Parathyroid adenoma (tissue), 2 donors: ENCODE results near the gene C1orf198.

Experiments used
- H2AFZ ChIP-seq: fragments of 300-600 bp; sonication (generic); one replicate; pipeline ENCODE4 v1.7.0; 2017; ENCODE audit warnings: antibody characterized with exemption, mild to moderate bottlenecking
- H3K27ac ChIP-seq: fragments of 300-600 bp; sonication (generic); one replicate; pipeline ENCODE4 v1.7.0; 2017
- H3K27me3 ChIP-seq: fragments of 300-600 bp; sonication (generic); one replicate; pipeline ENCODE4 v1.7.0; 2017; ENCODE audit warnings: low read length; ENCODE audit not compliant: control insufficient read depth, insufficient read depth
- H3K36me3 ChIP-seq: fragments of 300-600 bp; sonication (generic); one replicate; pipeline ENCODE4 v1.7.0; 2017; ENCODE audit warnings: low read length; ENCODE audit not compliant: control insufficient read depth, insufficient read depth
- H3K4me1 ChIP-seq: fragments of 300-600 bp; sonication (generic); one replicate; pipeline ENCODE4 v1.7.0; 2017; ENCODE audit warnings: control low read depth
- H3K4me2 ChIP-seq: fragments of 300-600 bp; sonication (generic); one replicate; pipeline ENCODE4 v1.7.0; 2017; ENCODE audit warnings: low read length
- H3K4me3 ChIP-seq: fragments of 300-600 bp; sonication (generic); one replicate; pipeline ENCODE4 v1.7.0; 2017; ENCODE audit warnings: low read depth, low read length
- H3K79me2 ChIP-seq: fragments of 300-600 bp; sonication (generic); one replicate; pipeline ENCODE4 v1.7.0; 2017; ENCODE audit warnings: control low read depth
- H3K9ac ChIP-seq: fragments of 300-600 bp; sonication (generic); one replicate; pipeline ENCODE4 v1.7.0; 2017; ENCODE audit warnings: mild to moderate bottlenecking
- H3K9me3 ChIP-seq: fragments of 300-600 bp; sonication (generic); one replicate; pipeline ENCODE4 v1.7.0; 2017; ENCODE audit warnings: low read length; ENCODE audit not compliant: control insufficient read depth
- CTCF ChIP-seq: fragments of 300-600 bp; sonication (generic); IDR thresholded peaks from one replicate; pipeline ENCODE4 v1.7.0; 2017; ENCODE audit warnings: antibody characterized with exemption, mild to moderate bottlenecking
- donor health status: primary hyperparathyroidism.

Gene C1orf198

GRCh38 chr1:230857077-230857476 lies 11.2 kb downstream of the C1orf198 start:
- H3K9me3 ChIP-seq = no peaks in the 10 kb centered on the region
- H2AFZ ChIP-seq = no peak overlapping the region
- no peak overlapping the region for H3K9ac ChIP-seq
- no peaks in the 10 kb centered on the region for H3K4me1 ChIP-seq
- H3K27me3 ChIP-seq = no peaks in the 10 kb centered on the region
- H3K4me2 ChIP-seq = no peak overlapping the region
- H3K36me3 ChIP-seq = no peaks in the 10 kb centered on the region
- no peak overlapping the region for H3K4me3 ChIP-seq
- no peak for TF ChIP-seq CTCF
- H3K79me2 ChIP-seq = peaks cover 21% of the 10 kb centered on the region
- no peak overlapping the region for H3K27ac ChIP-seq

GRCh38 chr1:230855886-230856285 lies 12.4 kb downstream of the C1orf198 start:
- Histone ChIP-seq H3K27ac (no peak overlapping the region), H3K4me3 (no peak overlapping the region), H3K9me3 (no peaks in the 10 kb centered on the region), H2AFZ (no peak overlapping the region), H3K27me3 (no peaks in the 10 kb centered on the region), H3K4me1 (no peaks in the 10 kb centered on the region), H3K9ac (no peak overlapping the region), H3K79me2 (peaks cover 12% of the 10 kb centered on the region), H3K4me2 (no peak overlapping the region), H3K36me3 (no peaks in the 10 kb centered on the region)
- no peak for TF ChIP-seq CTCF

- Histone ChIP-seq H3K4me1 (peaks cover 3% of the 10 kb centered on the region), H3K27ac (no peak overlapping the region), H3K9ac (no peak overlapping the region), H3K4me3 (no peak overlapping the region), H3K4me2 (no peak overlapping the region), H3K79me2 (peaks cover 4% of the 10 kb centered on the region), H3K27me3 (no peaks in the 10 kb centered on the region), H3K9me3 (no peaks in the 10 kb centered on the region), H2AFZ (no peak overlapping the region), H3K36me3 (no peaks in the 10 kb centered on the region)
- TF ChIP-seq CTCF = no peak
Observed at GRCh38 chr1:230854423-230854822, 13.9 kb downstream of the C1orf198 start.

GRCh38 chr1:230853731-230854130 lies 14.6 kb downstream of the C1orf198 start:
- no peak for TF ChIP-seq CTCF
- no peak overlapping the region for H2AFZ ChIP-seq
- no peaks in the 10 kb centered on the region for H3K36me3 ChIP-seq
- H3K27me3 ChIP-seq = no peaks in the 10 kb centered on the region
- no peak overlapping the region for H3K4me3 ChIP-seq
- H3K27ac ChIP-seq = no peak overlapping the region
- no peak overlapping the region for H3K4me2 ChIP-seq
- H3K79me2 ChIP-seq = peaks cover 4% of the 10 kb centered on the region
- H3K4me1 ChIP-seq = peaks cover 3% of the 10 kb centered on the region
- no peaks in the 10 kb centered on the region for H3K9me3 ChIP-seq
- no peak overlapping the region for H3K9ac ChIP-seq

GRCh38 chr1:230852959-230853358 lies 15.4 kb downstream of the C1orf198 start:
- no peak overlapping the region for H3K27ac ChIP-seq
- no peak overlapping the region for H2AFZ ChIP-seq
- H3K4me2 ChIP-seq = no peak overlapping the region
- H3K9ac ChIP-seq = no peak overlapping the region
- H3K4me3 ChIP-seq = no peak overlapping the region
- no peaks in the 10 kb centered on the region for H3K27me3 ChIP-seq
- peaks cover 4% of the 10 kb centered on the region for H3K79me2 ChIP-seq
- peaks cover 3% of the 10 kb centered on the region for H3K4me1 ChIP-seq
- no peaks in the 10 kb centered on the region for H3K9me3 ChIP-seq
- H3K36me3 ChIP-seq = no peaks in the 10 kb centered on the region
- TF ChIP-seq CTCF = no peak
